ENCODE data around the gene MVK. TPM values are rescaled to one million over a fixed set of nuclear protein-coding genes. Genes with fewer than 3 reads are reported as not detected.

Gene MVK
- total and polyA plus RNA-seq, 3 donors from 2014 or later = 49.8 to 63.6 (median 63.1) TPM

DNA sequence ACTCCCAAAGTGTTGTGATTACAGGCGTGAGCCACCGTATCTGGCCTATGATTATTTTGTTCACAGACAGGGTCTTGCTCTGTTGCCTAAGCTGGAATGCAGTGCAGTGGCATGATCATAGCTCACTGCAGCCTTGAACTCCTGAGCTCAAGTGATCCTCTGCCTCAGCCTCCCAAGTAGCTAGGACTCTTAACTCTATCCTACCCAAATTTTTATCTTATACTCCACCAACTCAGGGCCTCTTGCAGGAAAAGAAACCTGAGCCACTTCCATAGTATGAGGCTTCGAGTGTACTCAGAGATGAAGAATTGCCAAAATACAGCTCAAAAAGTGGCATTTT is 1.1 kb upstream of the MVK start:
- Histone ChIP-seq H3K27me3 (no peaks in the 10 kb centered on the region), H3K4me1 (peaks cover 14% of the 10 kb centered on the region), H3K27ac (peak overlapping the region in 1 of 2 donors; percentile 81), H3K4me3 (peak overlapping the region in 1 of 2 donors; percentile 75), H3K9me3 (no peaks in the 10 kb centered on the region), H3K36me3 (ENCODE audit: low read depth, missing control alignments) (no peaks in the 10 kb centered on the region)
- intact Hi-C loops (cut with DNase I; ENCODE audit: low total_unique reads) = no loop called here
- DNase-seq = no peak
- TF ChIP-seq POLR2A (IDR thresholded peaks at IDR 0.05) = no peak
- TF ChIP-seq, protein P1, sequence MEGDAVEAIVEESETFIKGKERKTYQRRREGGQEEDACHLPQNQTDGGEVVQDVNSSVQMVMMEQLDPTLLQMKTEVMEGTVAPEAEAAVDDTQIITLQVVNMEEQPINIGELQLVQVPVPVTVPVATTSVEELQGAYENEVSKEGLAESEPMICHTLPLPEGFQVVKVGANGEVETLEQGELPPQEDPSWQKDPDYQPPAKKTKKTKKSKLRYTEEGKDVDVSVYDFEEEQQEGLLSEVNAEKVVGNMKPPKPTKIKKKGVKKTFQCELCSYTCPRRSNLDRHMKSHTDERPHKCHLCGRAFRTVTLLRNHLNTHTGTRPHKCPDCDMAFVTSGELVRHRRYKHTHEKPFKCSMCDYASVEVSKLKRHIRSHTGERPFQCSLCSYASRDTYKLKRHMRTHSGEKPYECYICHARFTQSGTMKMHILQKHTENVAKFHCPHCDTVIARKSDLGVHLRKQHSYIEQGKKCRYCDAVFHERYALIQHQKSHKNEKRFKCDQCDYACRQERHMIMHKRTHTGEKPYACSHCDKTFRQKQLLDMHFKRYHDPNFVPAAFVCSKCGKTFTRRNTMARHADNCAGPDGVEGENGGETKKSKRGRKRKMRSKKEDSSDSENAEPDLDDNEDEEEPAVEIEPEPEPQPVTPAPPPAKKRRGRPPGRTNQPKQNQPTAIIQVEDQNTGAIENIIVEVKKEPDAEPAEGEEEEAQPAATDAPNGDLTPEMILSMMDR (IDR thresholded peaks at IDR 0.05) = no peak
- 26 to 30% methylated on average over 3 of the region's 3 CpGs for WGBS, 2 donors

DNA sequence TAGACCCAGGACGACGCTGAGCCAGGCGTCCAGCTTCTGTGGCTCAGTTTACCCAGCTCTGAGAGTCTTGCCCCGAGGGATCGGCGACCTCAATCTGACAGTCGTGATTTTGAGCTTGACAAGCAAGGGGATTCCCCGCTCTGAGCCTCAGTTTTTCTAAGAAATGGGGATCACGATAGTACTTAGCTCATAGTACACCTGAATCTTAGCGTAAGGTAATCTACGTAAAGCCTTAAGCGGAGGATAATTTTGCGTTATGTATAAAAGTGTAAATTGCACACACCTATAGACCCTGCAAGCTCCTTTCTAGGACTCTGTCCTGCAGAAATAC is 285 bp downstream of the MVK start:
- DNase-seq = no peak
- Histone ChIP-seq H3K36me3 (ENCODE audit: low read depth, missing control alignments) (no peaks in the 10 kb centered on the region), H3K27ac (peak overlapping the region; percentile 39 to 71), H3K27me3 (no peaks in the 10 kb centered on the region), H3K4me1 (peaks cover 14% of the 10 kb centered on the region), H3K9me3 (no peaks in the 10 kb centered on the region), H3K4me3 (peak overlapping the region; percentile 75 to 78)
- intact Hi-C loops (cut with DNase I; ENCODE audit: low total_unique reads) = no loop called here
- WGBS, 2 donors = 1 to 2% methylated on average over 6 to 13 of the region's 13 CpGs
- no peak for TF ChIP-seq POLR2A (IDR thresholded peaks at IDR 0.05)
- TF ChIP-seq, protein P1 (IDR thresholded peaks at IDR 0.05) = no peak

DNA sequence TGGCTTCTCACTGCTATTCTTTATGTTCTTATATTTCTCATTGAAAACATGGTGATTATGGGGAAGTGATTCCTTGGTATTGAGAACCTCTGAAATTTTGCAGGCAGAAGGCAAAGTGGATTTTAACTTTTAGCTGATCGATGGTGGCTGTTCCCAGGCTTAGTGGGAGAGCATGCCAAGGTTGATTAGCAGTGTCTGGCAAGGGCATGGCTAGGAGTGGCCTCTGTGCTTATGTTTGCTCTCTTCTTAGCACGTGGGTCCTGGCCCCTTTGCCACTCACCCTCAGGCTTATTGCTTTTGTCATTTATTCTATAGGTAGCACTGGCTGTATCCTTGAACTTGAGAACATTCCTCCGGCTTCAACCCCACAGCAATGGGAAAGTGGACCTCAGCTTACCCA is 2.1 kb downstream of the MVK start:
- peaks cover 14% of the 10 kb centered on the region for H3K4me1 ChIP-seq
- H3K4me3 ChIP-seq = no peak overlapping the region
- no peaks in the 10 kb centered on the region for H3K36me3 ChIP-seq (ENCODE audit: low read depth, missing control alignments)
- H3K27me3 ChIP-seq = no peaks in the 10 kb centered on the region
- no peak for TF ChIP-seq POLR2A (IDR thresholded peaks at IDR 0.05)
- TF ChIP-seq, protein P1 (IDR thresholded peaks at IDR 0.05) = no peak
- no peaks in the 10 kb centered on the region for H3K9me3 ChIP-seq
- WGBS, 2 donors = 76 to 96% methylated on average over 3 of the region's 3 CpGs
- DNase-seq = no peak
- H3K27ac ChIP-seq = no peak overlapping the region
- intact Hi-C loops (cut with DNase I; ENCODE audit: low total_unique reads) = no loop called here

DNA sequence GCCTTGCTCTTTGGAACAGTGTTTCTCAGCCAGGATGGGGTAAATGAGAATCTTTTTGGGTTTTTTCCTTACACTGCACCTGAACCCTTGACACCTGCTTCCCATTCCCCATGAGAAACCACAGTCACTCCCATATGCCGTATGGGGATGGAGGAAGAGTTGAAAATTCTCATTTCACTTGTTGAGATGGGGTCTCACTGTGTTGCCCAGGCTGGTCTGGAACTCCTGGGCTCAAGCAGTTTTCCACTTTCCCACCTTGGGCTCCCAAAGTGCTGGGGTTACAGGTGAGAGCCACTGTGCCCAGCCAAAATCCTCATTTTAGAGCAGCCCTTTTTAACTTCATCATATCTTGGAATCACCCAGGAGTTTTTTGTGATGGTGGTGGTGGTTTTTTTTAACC is 3.7 kb downstream of the MVK start:
- no peak overlapping the region for H3K27ac ChIP-seq
- intact Hi-C loops (cut with DNase I; ENCODE audit: low total_unique reads) = no loop called here
- H3K27me3 ChIP-seq = no peaks in the 10 kb centered on the region
- no peak overlapping the region for H3K4me3 ChIP-seq
- WGBS, 2 donors = 100% methylated on average over 1 of the region's 1 CpG
- H3K9me3 ChIP-seq = no peaks in the 10 kb centered on the region
- no peak for DNase-seq
- TF ChIP-seq, protein P1 (IDR thresholded peaks at IDR 0.05) = no peak
- TF ChIP-seq POLR2A (IDR thresholded peaks at IDR 0.05) = no peak
- no peaks in the 10 kb centered on the region for H3K36me3 ChIP-seq (ENCODE audit: low read depth, missing control alignments)
- peaks cover 10% of the 10 kb centered on the region for H3K4me1 ChIP-seq

DNA sequence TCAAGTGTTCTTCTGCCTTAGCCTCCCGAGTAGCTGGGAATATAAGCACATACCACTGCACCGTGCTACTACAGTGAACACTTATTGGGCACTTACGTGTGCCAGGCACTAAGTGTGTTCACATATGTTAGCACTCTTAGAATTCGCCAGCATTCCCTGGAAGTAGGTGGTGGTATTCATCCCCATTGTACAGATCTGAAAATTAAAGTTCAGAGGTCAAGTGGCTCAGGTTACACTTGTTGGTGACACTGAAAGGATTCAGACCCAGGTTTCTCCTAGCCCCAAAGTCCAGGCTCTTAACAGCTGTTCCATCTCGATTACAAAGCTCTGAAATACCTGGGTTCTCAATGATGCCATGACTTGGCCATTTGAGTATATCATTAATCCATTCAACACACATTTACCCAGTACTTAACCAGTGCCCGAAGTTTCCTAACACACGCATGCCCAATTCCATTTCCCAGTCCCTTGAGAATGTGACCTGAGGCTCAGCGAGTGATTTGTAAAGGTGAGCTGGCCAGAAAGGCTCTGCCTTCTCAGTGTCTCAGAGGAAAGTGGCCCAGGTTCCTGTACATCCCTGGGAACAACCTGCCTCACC is 4.8 kb downstream of the MVK start:
- Histone ChIP-seq H3K9me3 (no peaks in the 10 kb centered on the region), H3K36me3 (ENCODE audit: low read depth, missing control alignments) (no peaks in the 10 kb centered on the region), H3K27ac (no peak overlapping the region), H3K4me3 (no peak overlapping the region), H3K27me3 (no peaks in the 10 kb centered on the region), H3K4me1 (peaks cover 5% of the 10 kb centered on the region)
- DNase-seq = no peak
- no peak for TF ChIP-seq POLR2A (IDR thresholded peaks at IDR 0.05)
- TF ChIP-seq, protein P1 (IDR thresholded peaks at IDR 0.05) = no peak
- intact Hi-C loops (cut with DNase I; ENCODE audit: low total_unique reads) = no loop called here
- 81 to 83% methylated on average over 8 of the region's 8 CpGs for WGBS, 2 donors
